IMR-90 (cell line): ENCODE results near the gene KRT27. TPM values are rescaled to one million over a fixed set of nuclear protein-coding genes. Genes with fewer than 3 reads are reported as not detected.

ENCODE experiments used
- ATAC-seq: fragments of 200-7000 bp; cut with Tn5 transposase; 2 replicates; pipeline ENCODE4 v1.9.1; 2020; ENCODE audit warnings: low read depth, mild to moderate bottlenecking, moderate library complexity
- BruUV-seq: library from RNA; stranded (reverse); fragments of 400-500 nt; replicated peaks from 2 replicates; lab custom pipeline; 2021; lab: Mats Ljungman, UMichigan
- CTCF ChIA-PET: fragments of 300-600 bp; formaldehyde crosslinking; extraction: SDS; loops from one replicate; lab custom pipeline; 2021; ENCODE audit warnings: antibody characterized with exemption; lab: Yijun Ruan, JAX
- POLR2A ChIA-PET: fragments of 300-600 bp; sonication (Branson Sonifier 250); formaldehyde crosslinking; loops from one replicate; lab custom pipeline; 2022; ENCODE audit warnings: antibody characterized with exemption; ENCODE audit not compliant: unreplicated experiment; lab: Charles Lee
- DNase-seq: peaks from one replicate; pipeline ENCODE4 v3.0.0; 2013
- H2AFZ ChIP-seq: replicated peaks from 2 replicates; pipeline ENCODE3; 2013; ENCODE audit warnings: low read length, mild to moderate bottlenecking; ENCODE audit not compliant: poor library complexity
- H2AK5ac ChIP-seq: 2 replicates; pipeline ENCODE4 v1.6.1; 2013; ENCODE audit warnings: low read depth, low read length, inconsistent platforms
- H2AK9ac ChIP-seq: replicated peaks from 2 replicates; pipeline ENCODE3; 2013; ENCODE audit warnings: mild to moderate bottlenecking, low read depth, low read length, moderate library complexity; ENCODE audit not compliant: poor library complexity
- H2BK120ac ChIP-seq: 2 replicates; pipeline ENCODE4 v1.6.1; 2013; ENCODE audit warnings: low read depth, low read length, inconsistent platforms
- H2BK15ac ChIP-seq: 3 replicates; pipeline ENCODE4 v1.6.1; 2013; ENCODE audit warnings: low read depth, low read length, inconsistent platforms
- H2BK20ac ChIP-seq: 2 replicates; pipeline ENCODE4 v1.6.1; 2013; ENCODE audit warnings: low read depth, mild to moderate bottlenecking, inconsistent platforms, low read length, moderate library complexity
- H2BK5ac ChIP-seq: 2 replicates; pipeline ENCODE4 v1.6.1; 2013; ENCODE audit warnings: mild to moderate bottlenecking, low read depth, low read length, inconsistent platforms; ENCODE audit not compliant: poor library complexity, severe bottlenecking
- H3K14ac ChIP-seq: replicated peaks from 2 replicates; pipeline ENCODE4 v1.6.1; 2013; ENCODE audit warnings: low read depth, low read length, inconsistent platforms
- H3K18ac ChIP-seq: 2 replicates; pipeline ENCODE4 v1.6.1; 2013; ENCODE audit warnings: low read depth, low read length, control low read depth
- H3K23ac ChIP-seq: 2 replicates; pipeline ENCODE4 v1.6.1; 2013; ENCODE audit warnings: low read depth, low read length, inconsistent platforms
- H3K27ac ChIP-seq: 2 replicates; pipeline ENCODE4 v1.5.1; 2013; ENCODE audit warnings: mild to moderate bottlenecking, control low read depth, low read length; ENCODE audit not compliant: insufficient read depth
- H3K27me3 ChIP-seq: 2 replicates; pipeline ENCODE4 v1.6.1; 2013; ENCODE audit warnings: low read length; ENCODE audit not compliant: control insufficient read depth, insufficient read depth
- H3K36me3 ChIP-seq: 2 replicates; pipeline ENCODE4 v1.6.1; 2013; ENCODE audit warnings: low read length, mixed read lengths; ENCODE audit not compliant: control insufficient read depth, insufficient read depth
- H3K4ac ChIP-seq: 2 replicates; pipeline ENCODE4 v1.6.1; 2013; ENCODE audit warnings: low read depth, low read length, inconsistent platforms
- H3K4me1 ChIP-seq: 2 replicates; pipeline ENCODE4 v1.6.1; 2013; ENCODE audit warnings: low read length, mixed read lengths; ENCODE audit not compliant: control insufficient read depth, insufficient read depth
- H3K4me2 ChIP-seq: 2 replicates; pipeline ENCODE4 v1.6.1; 2013; ENCODE audit warnings: low read depth, mild to moderate bottlenecking, control low read depth, low read length, moderate library complexity
- H3K4me3 ChIP-seq: 2 replicates; pipeline ENCODE4 v1.5.1; 2013; ENCODE audit warnings: low read depth, mild to moderate bottlenecking, control low read depth, low read length, moderate library complexity; ENCODE audit not compliant: insufficient read depth
- H3K56ac ChIP-seq: 2 replicates; pipeline ENCODE4 v1.6.1; 2013; ENCODE audit warnings: low read length, inconsistent platforms; ENCODE audit not compliant: insufficient read depth; ENCODE audit errors: extremely low read depth
- H3K79me1 ChIP-seq, 2 experiments: 2 replicates each; pipeline ENCODE4 v1.6.1; 2013; ENCODE audit warnings: low read length in 2 of 2, inconsistent platforms in 1 of 2, low read depth in 1 of 2
- H3K9ac ChIP-seq: 2 replicates; pipeline ENCODE4 v1.6.1; 2013; ENCODE audit warnings: low read depth, low read length, control low read depth
- H3K9me1 ChIP-seq: 2 replicates; pipeline ENCODE4 v1.6.1; 2013; ENCODE audit warnings: low read length, inconsistent platforms; ENCODE audit not compliant: insufficient read depth
- H3K9me3 ChIP-seq: 2 replicates; pipeline ENCODE4 v1.6.1; 2013; ENCODE audit warnings: low read length; ENCODE audit not compliant: control insufficient read depth, insufficient read depth
- H4K20me1 ChIP-seq: 2 replicates; pipeline ENCODE4 v1.6.1; 2013; ENCODE audit warnings: low read length, inconsistent platforms; ENCODE audit not compliant: insufficient read depth
- H4K5ac ChIP-seq: 2 replicates; pipeline ENCODE4 v1.6.1; 2013; ENCODE audit warnings: mild to moderate bottlenecking, low read depth, low read length, control low read depth
- H4K8ac ChIP-seq, 2 experiments: 2 replicates each; pipeline ENCODE4 v1.6.1; 2013; ENCODE audit warnings: low read depth in 2 of 2, low read length in 2 of 2, control low read depth in 1 of 2, inconsistent platforms in 1 of 2
- H4K91ac ChIP-seq: 2 replicates; pipeline ENCODE4 v1.6.1; 2013; ENCODE audit warnings: low read depth, low read length, inconsistent platforms; ENCODE audit not compliant: insufficient read depth
- BHLHE40 ChIP-seq: fragments of 150-350 bp; IDR thresholded peaks from 2 replicates; pipeline ENCODE4 v1.6.1; 2016; ENCODE audit warnings: mild to moderate bottlenecking, low read depth, low read length
- CHD1 ChIP-seq: IDR thresholded peaks from 2 replicates; pipeline ENCODE4 v1.6.1; 2012; ENCODE audit warnings: low read depth, low read length, improper control_type of control experiment
- CTCF ChIP-seq: conservative IDR thresholded peaks from 2 replicates; pipeline ENCODE4 v1.5.1; 2012; ENCODE audit warnings: mild to moderate bottlenecking, low read depth, low read length, improper control_type of control experiment
- ELK1 ChIP-seq: fragments of 150-350 bp; IDR thresholded peaks from 2 replicates; pipeline ENCODE4 v1.6.1; 2016; ENCODE audit warnings: low read depth, mild to moderate bottlenecking, low read length, moderate library complexity, borderline replicate concordance
- FOS ChIP-seq: fragments of 150-350 bp; IDR thresholded peaks from 2 replicates; pipeline ENCODE4 v1.6.1; 2016; ENCODE audit warnings: low read depth, low read length
- MAFK ChIP-seq: IDR thresholded peaks from 2 replicates; pipeline ENCODE4 v1.6.1; 2012; ENCODE audit warnings: low read depth, low read length, improper control_type of control experiment
- MAZ ChIP-seq: IDR thresholded peaks from 2 replicates; pipeline ENCODE4 v1.6.1; 2012; ENCODE audit warnings: low read depth, mild to moderate bottlenecking, low read length, improper control_type of control experiment, moderate library complexity, borderline replicate concordance
- POLR2A ChIP-seq: IDR thresholded peaks from 2 replicates; pipeline ENCODE4 v1.6.1; 2012; ENCODE audit warnings: mild to moderate bottlenecking, low read depth, low read length
- SMC3 ChIP-seq: fragments of 150-350 bp; IDR thresholded peaks from 2 replicates; pipeline ENCODE4 v1.6.1; 2016; ENCODE audit warnings: low read depth, mild to moderate bottlenecking, antibody characterized with exemption, low read length, moderate library complexity
- WGBS, 2 experiments: methylation state at CpG; one replicate each; pipeline versions ENCODE4 v1.1.5 to v1.1.7; 2013; ENCODE audit warnings: missing lambda C conversion rate in 2 of 2; ENCODE audit not compliant: insufficient read length in 1 of 2; ENCODE audit errors: extremely low coverage in 2 of 2; 5-methylcytosine and 5-hydroxymethylcytosine counted together
- dilution Hi-C: fragments of 300-500 bp; cut with HindIII; formaldehyde crosslinking; loops from one replicate; pipeline ENCODE4 v1.14.3; 2018; ENCODE audit warnings: low sequenced_read_pairs; ENCODE audit not compliant: unreplicated experiment
- in situ Hi-C: fragments of 300-500 bp; cut with MboI; formaldehyde crosslinking; loops from 3 replicates; pipeline ENCODE4 v1.14.3; 2019; ENCODE audit warnings: low sequenced_read_pairs, inconsistent platforms, mixed read lengths
- intact Hi-C: fragments of 100-400 bp; cut with micrococcal nuclease; formaldehyde crosslinking; loops from 2 replicates; pipeline ENCODE4 v1.10.0; 2022
- polyA plus RNA-seq, 3 experiments: library from polyadenylated mRNA; depleted of rRNA; stranded (reverse); fragments of >200 nt; gene quantifications; 2 replicates each; pipeline ENCODE4 v1.2.3, GENCODE V29; 2012; ENCODE audit warnings: low replicate concordance in 1 of 3
- total RNA-seq: library from RNA; depleted of rRNA; stranded (reverse); fragments of >200 nt; gene quantifications from 2 replicates; pipeline ENCODE4 v1.2.3, GENCODE V29; 2012

The KRT27 gene
- total and polyA plus RNA-seq, 2 of the 4 experiments (the other 2 are of a cell fraction), result not detected

GRCh38 chr17:40819528-40820125, 37.3 kb upstream of the KRT27 start (continued):
- no peak for TF ChIP-seq FOS

GRCh38 chr17:40818733-40819527, 36.6 kb upstream of the KRT27 start:
- peaks cover 30 to 38% of the 10 kb centered on the region in 2 experiments for H3K79me1 ChIP-seq
- peak overlapping the region; percentile 94; the same call in 1 of the 2 replicates for H3K18ac ChIP-seq
- CTCF ChIA-PET, result interaction anchor here (0.8 to 1.6 kb wide), 3 partner anchors 597 to 844 kb away, joined by 3 to 6 read pairs (median 4); no protein-coding TSS in a partner anchor
- peaks cover 10% of the 10 kb centered on the region for H3K36me3 ChIP-seq
- no peak overlapping the region for H2BK20ac ChIP-seq
- H3K4me1 ChIP-seq, result peaks cover 5% of the 10 kb centered on the region; the same call in 1 of the 2 replicates
- H4K20me1 ChIP-seq, result no peaks in the 10 kb centered on the region
- H4K5ac ChIP-seq, result peak overlapping the region; percentile 97
- DNase-seq (peak; percentile 73), ATAC-seq (peak; percentile 86)
- TF ChIP-seq MAFK (peak; percentile 45), SMC3 (no peak), ELK1 (no peak), POLR2A (peak; percentile 68), BHLHE40 (no peak), MAZ (peak; percentile 29; the same call in 1 of the 2 replicates), CTCF (0 out of 2 replicates have a peak, but pooled peaks have one; percentile 0), CHD1 (0 out of 2 replicates have a peak, but pooled peaks have one; percentile 5)
- peak overlapping the region; percentile 100 for H3K4me2 ChIP-seq
- POLR2A ChIA-PET, result interaction anchor here (0.6 to 1.1 kb wide), 7 partner anchors 10 to 871 kb away, joined by 3 to 12 read pairs (median 4); no protein-coding TSS in a partner anchor
- H4K8ac ChIP-seq, result peak overlapping the region; percentile 97 to 99
- in situ Hi-C loops, result no loop called here
- H2BK120ac ChIP-seq, result peak overlapping the region; percentile 60
- no TSS peak for BruUV-seq
- H3K23ac ChIP-seq, result peak overlapping the region; percentile 92
- peak overlapping the region; percentile 99 for H3K4me3 ChIP-seq
- H2AFZ ChIP-seq, result peak overlapping the region; percentile 85
- H3K56ac ChIP-seq, result peak overlapping the region; percentile 87
- H3K9me3 ChIP-seq, result no peaks in the 10 kb centered on the region
- intact Hi-C loops, result no loop called here
- H3K4ac ChIP-seq, result peak overlapping the region; percentile 78
- peak overlapping the region; percentile 83 for H3K14ac ChIP-seq
- peaks cover 3% of the 10 kb centered on the region for H3K9me1 ChIP-seq
- H4K91ac ChIP-seq, result peak overlapping the region; percentile 85
- dilution Hi-C loops, result no loop called here
- H3K27me3 ChIP-seq, result no peaks in the 10 kb centered on the region
- H3K9ac ChIP-seq, result peak overlapping the region; percentile 77
- WGBS, 2 experiments, result 0% methylated on average over 34 of the region's 73 CpGs; no CpG with 5 or more reads in 1 of the 2 experiments
- H3K27ac ChIP-seq, result peak overlapping the region; percentile 79
- H2AK9ac ChIP-seq, result no peak overlapping the region
- peak overlapping the region; percentile 88 for H2BK5ac ChIP-seq
- peak overlapping the region; percentile 43; the same call in 2 of the 3 replicates for H2BK15ac ChIP-seq
- H2AK5ac ChIP-seq, result peak overlapping the region; percentile 83; the same call in 1 of the 2 replicates
